Stimulated activated naive CD8-positive, alpha-beta T cell treated with anti-CD3 and anti-CD28 coated beads, Interleukin-15, Interleukin-2, amounts not matched to agents 100 U/mL and 50 U/mL, for 24 hours (primary cell): ENCODE data around the gene TM7SF2.

Experiments used
- ATAC-seq: fragments of 150-1000 bp; cut with Tn5 transposase; one replicate; pipeline ENCODE4 v1.10.0; 2021
- DNase-seq: peaks from one replicate; pipeline ENCODE4 v3.0.0; 2021

Gene TM7SF2

DNA sequence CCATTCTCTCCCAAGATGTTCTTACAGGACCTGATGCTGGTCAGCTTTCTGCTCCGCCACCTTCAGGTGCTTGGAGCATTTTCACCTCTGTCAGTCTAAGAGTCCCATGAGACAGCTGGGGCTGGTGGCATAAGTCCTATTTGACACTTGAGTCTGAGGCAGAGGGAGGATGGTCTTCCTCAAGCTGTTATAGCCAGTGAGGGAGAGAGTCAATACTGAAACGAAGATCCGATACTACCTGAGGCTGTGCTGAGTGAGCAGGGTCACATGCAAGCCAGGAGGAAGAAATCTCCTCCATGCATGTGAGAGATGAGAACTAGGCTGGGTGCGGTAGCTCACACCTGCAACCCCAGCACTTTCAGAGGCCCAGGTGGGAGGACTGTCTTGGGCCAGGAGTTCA is 22.1 kb upstream of the TM7SF2 start:
- ATAC-seq, result no peak
- DNase-seq, result no peak

DNA sequence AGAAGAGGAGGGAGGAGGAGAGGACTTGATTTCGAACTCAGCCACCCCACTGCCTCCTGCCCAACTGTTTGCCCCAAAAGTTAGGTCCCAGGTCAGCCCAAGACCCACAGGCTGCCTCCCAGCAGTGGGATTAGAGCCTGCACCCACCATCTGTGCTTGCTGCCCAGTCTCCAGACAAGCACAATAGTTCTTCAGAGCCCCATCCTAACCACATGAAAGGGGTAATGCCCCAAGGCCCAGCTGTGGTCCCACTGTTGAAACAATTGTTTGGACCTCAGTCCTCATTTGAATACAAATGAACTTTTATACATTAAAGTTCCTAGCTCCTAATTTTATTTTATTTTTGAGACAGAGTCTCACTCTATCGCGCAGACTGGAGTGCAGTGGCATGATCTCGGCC is 21.0 kb upstream of the TM7SF2 start:
- no peak for DNase-seq
- no peak for ATAC-seq

- ATAC-seq (no peak), DNase-seq (no peak)
These were observed 16.2 kb upstream of the TM7SF2 start for GRCh38 chr11:65095427-65095826.

GRCh38 chr11:65095974-65096806 is 15.5 kb upstream of the TM7SF2 start, which contains the start of gene VPS51:
TSS of gene VPS51 (plus strand) at chr11:65096214. CDS start at chr11:65096251, 37 bp downstream.
- ATAC-seq (peak; percentile 96), DNase-seq (peak; percentile 88)

GRCh38 chr11:65096926-65097325 is 14.7 kb upstream of the TM7SF2 start:
- DNase-seq (no peak), ATAC-seq (no peak)

DNA sequence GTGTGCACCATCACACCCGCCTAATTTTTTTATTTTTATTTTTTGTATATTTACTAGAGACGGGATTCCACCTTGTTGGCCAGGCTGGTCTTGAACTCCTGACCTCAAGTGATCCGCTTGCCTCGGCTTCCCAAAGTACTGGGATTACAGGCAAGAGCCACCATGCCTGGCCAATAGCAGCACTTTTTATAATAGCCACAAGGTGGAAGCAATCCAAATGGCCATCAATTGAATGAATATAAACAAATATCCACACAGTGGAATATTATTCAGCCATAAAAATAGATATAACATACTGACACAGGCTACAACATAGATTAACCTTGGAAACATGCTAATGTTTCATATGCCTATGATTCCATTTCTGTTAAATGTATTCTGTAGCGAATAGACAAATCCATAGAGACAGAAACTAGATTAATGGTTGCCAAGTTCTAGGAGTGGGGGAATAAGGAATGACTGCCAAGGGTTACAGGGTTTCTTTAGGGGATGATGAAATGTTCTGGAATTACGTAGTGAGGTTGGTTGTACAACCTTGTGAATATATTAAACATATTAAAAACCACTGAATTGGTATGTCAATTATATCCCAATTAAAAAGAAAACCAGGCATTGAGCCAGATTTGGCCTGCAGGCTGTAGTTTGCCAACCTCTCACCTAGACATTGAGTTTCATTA is 10.9 kb upstream of the TM7SF2 start:
- DNase-seq (no peak), ATAC-seq (no peak)

DNA sequence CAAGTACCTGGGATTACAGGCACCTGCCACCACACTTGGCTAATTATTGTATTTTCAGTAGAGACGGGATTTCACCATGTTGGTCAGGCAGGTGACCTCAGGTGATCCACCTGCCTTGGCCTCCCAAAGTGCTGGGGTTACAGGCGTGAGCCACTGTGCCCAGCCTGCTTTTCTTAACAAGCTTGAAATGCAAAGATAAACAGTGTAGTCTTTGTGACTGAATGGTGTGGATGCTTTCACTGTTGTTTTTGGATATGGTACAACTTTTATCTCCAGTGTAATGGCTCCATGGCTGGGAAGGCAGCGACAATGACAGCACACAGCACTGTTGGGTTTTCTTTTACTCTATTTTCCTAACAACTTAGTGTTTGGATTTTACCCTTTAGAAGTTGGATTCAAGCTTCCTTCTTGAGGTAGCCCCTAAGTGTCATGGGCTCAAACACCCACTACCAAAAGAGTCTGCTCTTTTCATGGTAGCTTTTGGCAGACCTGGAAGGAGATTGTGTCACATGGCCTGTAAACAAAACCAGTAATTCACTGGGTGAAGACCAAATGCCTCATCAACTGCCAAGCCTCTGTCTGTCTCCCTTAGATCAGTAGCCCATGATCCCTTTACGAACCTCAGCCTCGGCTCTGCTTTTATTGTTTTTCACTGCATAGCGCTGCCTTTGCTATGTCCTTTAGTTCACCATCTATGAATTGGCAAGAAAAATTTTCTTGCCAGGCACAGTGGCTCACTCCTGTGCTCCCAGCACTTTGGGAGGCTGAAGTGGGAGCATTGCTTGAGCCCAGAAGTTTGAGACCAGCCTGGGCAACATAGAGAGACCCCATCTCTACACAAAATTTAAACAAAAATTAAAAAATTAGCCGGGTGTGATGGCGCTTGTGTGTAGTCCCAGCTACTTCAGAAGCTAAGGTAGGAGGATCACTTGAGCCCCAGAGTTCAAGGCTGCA is 9.3 kb upstream of the TM7SF2 start:
- ATAC-seq (no peak), DNase-seq (no peak)

- no peak for DNase-seq
- no peak for ATAC-seq
These were observed 8.2 kb upstream of the TM7SF2 start for GRCh38 chr11:65103476-65103875.

DNA sequence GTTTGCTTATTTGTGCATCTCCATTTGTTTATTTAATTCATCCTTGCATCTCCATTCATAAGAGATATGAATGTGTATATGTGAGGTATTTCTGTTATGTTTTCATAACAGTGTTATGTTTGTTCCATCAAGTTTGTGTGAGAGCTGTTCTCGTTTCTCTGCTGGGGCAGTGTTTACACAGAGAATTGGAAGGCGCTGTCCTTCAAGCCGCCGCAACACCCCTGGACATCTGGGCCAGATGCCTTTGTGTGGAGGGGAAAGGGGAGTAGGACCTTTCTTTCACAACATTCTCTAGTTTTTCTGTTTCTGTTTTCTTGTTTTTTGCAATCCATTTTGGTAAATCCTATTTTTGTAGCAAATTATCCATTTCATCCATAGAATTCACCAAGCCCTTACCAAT is 7.0 kb upstream of the TM7SF2 start:
- ATAC-seq (no peak), DNase-seq (no peak)

GRCh38 chr11:65107078-65107477 is 4.6 kb upstream of the TM7SF2 start:
- ATAC-seq (no peak), DNase-seq (no peak)

- DNase-seq, result no peak
- no peak for ATAC-seq
These were observed 3.8 kb upstream of the TM7SF2 start for GRCh38 chr11:65107751-65108468.

DNA sequence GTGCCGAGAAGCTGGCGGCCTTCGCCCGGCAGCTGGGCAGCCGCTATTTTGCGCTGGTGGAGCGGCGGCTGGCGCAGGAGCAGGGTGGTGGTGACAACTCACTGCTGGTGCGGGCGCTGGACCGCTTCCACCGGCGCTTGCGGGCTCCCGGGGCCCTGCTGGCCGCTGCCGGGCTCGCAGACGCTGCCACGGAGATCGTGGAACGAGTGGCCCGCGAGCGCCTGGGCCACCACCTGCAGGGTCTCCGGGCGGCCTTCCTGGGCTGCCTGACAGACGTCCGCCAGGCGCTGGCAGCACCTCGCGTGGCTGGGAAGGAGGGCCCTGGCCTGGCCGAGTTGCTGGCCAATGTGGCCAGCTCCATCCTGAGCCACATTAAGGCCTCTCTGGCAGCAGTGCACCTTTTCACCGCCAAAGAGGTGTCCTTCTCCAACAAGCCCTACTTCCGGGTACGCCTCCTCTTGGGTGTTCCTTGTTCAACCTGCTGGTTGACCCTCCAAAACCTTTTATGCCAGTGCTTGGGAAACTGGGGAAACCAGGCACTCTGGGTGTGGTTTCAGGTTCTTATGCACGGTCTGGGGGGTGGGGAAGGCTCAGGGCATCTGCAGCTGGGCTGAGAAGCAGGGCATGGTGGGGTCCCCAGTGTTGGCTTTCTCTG is 3.1 kb upstream of the TM7SF2 start:
- ATAC-seq, result no peak
- no peak for DNase-seq

DNA sequence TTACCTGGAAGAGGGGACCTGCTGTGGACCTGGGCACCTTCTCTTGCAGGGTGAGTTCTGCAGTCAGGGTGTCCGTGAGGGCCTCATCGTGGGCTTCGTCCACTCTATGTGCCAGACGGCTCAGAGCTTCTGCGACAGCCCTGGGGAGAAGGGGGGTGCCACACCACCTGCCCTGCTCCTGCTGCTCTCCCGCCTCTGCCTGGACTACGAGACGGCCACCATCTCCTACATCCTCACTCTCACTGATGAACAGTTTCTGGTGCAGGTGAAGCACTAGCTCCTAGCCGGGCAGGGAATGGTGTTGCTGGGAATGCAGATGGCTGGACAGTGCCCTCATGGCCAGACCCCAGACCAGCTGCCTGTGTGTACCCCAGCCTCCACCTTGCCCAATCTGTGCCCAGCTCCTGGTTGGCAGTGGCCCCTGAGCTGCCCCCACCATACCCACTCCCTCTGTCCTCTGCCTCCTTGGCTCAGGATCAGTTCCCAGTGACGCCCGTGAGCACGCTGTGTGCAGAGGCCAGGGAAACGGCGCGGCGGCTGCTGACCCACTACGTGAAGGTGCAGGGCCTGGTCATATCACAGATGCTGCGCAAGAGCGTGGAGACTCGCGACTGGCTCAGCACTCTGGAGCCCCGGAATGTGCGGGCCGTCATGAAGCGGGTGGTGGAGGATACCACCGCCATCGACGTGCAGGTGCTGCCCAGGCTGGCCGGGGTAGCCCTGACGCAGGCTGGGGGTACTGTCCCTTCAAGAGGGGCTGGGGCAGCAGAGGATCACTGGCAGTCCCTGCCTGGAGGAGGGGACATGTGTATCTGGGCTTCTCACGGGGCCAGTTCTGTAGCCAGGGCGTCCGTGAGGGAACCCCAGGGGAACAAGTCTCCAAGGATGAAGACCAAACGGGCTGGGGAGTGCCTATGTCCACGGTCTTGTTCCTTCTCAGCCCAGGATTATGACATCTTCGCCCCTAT is 2.2 kb upstream of the TM7SF2 start:
- ATAC-seq (no peak), DNase-seq (no peak)

- ATAC-seq (peak; percentile 52), DNase-seq (peak; percentile 99)
These were observed 1.3 kb upstream of the TM7SF2 start for GRCh38 chr11:65110354-65110861.

DNA sequence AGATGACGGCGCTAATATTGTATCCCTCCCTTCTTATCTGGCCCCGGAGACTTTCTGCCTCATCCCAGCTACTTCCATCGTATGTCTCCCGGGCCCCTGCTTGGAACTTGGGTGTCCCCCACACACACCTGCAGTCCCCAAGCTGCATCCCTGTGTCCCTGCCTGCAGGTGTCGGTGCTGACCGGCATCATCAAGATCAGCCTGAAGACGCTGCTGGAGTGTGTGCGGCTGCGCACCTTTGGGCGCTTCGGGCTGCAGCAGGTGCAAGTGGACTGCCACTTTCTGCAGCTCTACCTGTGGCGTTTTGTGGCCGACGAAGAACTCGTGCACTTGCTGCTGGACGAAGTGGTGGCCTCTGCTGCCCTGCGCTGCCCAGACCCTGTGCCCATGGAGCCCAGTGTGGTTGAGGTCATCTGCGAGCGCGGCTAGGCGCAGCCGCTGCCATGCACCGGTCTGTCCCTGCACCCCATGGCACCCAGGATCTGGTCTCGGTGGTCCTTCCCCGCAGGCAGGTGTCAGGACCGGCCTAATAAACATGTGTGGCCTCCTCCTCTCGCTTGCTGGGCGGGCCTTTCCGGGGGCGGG is 421 bp upstream of the TM7SF2 start:
- ATAC-seq, result no peak
- no peak for DNase-seq

- ATAC-seq, result peak; percentile 26
- DNase-seq, result peak; percentile 82
These were observed 1.1 kb downstream of the TM7SF2 start for GRCh38 chr11:65112546-65113360.

GRCh38 chr11:65113361-65113756 is 1.7 kb downstream of the TM7SF2 start:
- DNase-seq, result no peak
- no peak for ATAC-seq

DNA sequence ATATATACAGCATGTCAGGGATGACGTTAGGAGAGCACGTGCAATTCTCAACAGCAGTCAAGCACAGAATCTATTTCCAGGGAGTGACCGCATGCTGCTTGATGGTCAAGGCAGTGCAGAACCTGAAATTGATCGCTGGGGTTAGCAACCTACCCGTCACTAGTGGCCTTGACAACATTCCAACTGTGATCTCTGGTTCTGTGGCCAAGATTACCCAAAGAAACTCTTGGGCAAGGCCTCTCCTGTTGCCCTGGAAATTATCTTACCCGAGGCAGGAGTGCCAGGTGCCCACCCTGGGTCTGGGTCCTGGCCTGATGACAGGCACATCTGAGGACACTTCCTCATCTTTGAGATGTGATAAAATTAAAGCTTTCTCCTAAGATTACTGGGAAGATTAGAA is 2.2 kb downstream of the TM7SF2 start:
- ATAC-seq, result no peak
- DNase-seq, result no peak
